Gastroesophageal sphincter (tissue), 4 donors: Measurements from ENCODE around the gene GINS2. TPM values are rescaled to one million over a fixed set of nuclear protein-coding genes. Genes with fewer than 3 reads are reported as not detected.

Source experiments
- ATAC-seq: fragments of 150-250 bp; one replicate; pipeline ENCODE4 v1.9.1; 2016; ENCODE audit warnings: mild to moderate bottlenecking, moderate library complexity
- H3K27ac ChIP-seq, 4 donors: fragments of 200-600 bp; sonication (generic) in 3 of 4; 1 replicate in 3 of 4; 2 replicates in 1 of 4; pipeline ENCODE4 v1.5.1; 2016 to 2019
- H3K27me3 ChIP-seq: fragments of 200-600 bp; sonication (generic); one replicate; pipeline ENCODE4 v1.5.1; 2019
- H3K36me3 ChIP-seq, 2 donors: fragments of 200-600 bp; sonication (generic); one replicate each; pipeline ENCODE4 v1.5.1; 2019; ENCODE audit warnings: control low read depth in 1 of 2
- H3K4me1 ChIP-seq, 3 donors: fragments of 200-600 bp; sonication (generic); 1 replicate in 2 of 3; 2 replicates in 1 of 3; pipeline ENCODE4 v1.5.1; 2016 to 2019; ENCODE audit warnings: control low read depth in 2 of 3
- H3K4me3 ChIP-seq, 2 donors: fragments of 200-600 bp; sonication (generic); one replicate each; pipeline ENCODE4 v1.5.1; 2019; ENCODE audit warnings: mild to moderate bottlenecking in 1 of 2, moderate library complexity in 1 of 2
- H3K9me3 ChIP-seq, 3 donors: fragments of 200-600 bp; sonication (generic); one replicate each; pipeline ENCODE4 v1.5.1; 2017 to 2019; ENCODE audit warnings: control low read depth in 2 of 3
- EP300 ChIP-seq: sonication (generic); formaldehyde crosslinking; IDR thresholded peaks from one replicate; pipeline ENCODE4 v1.6.1; 2017; ENCODE audit warnings: antibody characterized with exemption, mild to moderate bottlenecking
- POLR2A ChIP-seq, 2 donors: fragments of 450-650 bp; IDR thresholded peaks; one replicate each; pipeline ENCODE4 v1.6.1; 2017; ENCODE audit warnings: antibody characterized with exemption in 2 of 2, mild to moderate bottlenecking in 2 of 2, moderate library complexity in 1 of 2
- POLR2AphosphoS5 ChIP-seq: sonication (generic); formaldehyde crosslinking; IDR thresholded peaks from one replicate; pipeline ENCODE4 v1.6.1; 2017; ENCODE audit warnings: antibody characterized with exemption
- WGBS, 2 donors: methylation state at CpG; one replicate each; pipeline ENCODE4 v1.1.5; 2018; ENCODE audit warnings: low coverage in 1 of 2; 5-methylcytosine and 5-hydroxymethylcytosine counted together
- total RNA-seq, 4 donors: library from RNA; depleted of rRNA; stranded (reverse); fragments of >200 nt; gene quantifications; one replicate each; pipeline ENCODE4 v1.1.0, GENCODE V29; 2016
- TF ChIP-seq, protein P1 (sequence below), 4 experiments: fragments of 200-600 bp in 2 of 4; fragments of 450-650 bp in 2 of 4; sonication (generic) in 1 of 4; IDR thresholded peaks; one replicate each; pipeline ENCODE4 v1.5.1; 2017 to 2019; ENCODE audit warnings: antibody characterized with exemption in 4 of 4, mild to moderate bottlenecking in 2 of 4, moderate library complexity in 2 of 4

GINS2 gene
- total RNA-seq, 4 donors from 2014 or later: 0.15 to 1.4 (median 0.66) TPM

DNA sequence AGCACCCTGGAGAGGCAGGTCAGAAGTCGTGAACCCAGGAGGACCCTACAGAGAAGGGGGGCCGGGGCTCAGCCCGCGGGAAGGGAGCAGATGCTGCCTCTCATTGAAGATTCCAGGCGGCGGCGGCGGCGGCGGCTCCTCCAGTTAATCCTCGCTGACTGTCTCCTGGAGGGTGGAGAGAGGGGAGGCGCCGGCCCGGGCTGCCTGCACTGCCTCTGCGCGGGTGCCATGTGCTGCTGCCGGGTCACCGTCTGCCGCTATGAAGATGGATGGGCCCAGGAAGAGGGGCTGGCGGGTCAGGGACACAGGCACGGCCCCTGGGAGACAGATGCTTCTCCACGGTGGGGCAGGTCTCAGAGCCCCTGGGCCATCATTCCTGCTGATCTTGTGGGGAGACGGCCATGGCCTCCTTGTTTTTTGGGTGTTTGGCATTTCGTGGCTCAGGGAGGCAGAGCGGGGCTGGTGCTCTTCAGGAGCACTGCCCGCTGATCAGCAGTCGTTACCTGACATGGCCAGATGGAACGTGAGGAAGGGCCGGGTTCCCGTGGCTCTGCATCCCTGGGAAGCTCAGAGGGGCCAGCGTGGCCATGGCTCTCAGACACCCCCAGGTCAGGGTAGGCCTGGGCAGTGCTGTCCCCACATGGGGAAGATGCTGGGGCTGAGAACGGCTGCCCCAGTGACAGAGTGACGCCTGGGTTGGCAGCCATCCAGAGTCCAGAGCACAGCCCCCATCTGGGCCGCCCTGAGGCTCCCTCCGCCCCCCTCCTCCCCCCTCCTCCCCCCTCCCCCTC, 36.1 kb downstream of the GINS2 start:
- Histone ChIP-seq H3K9me3 (no peaks in the 10 kb centered on the region), H3K36me3 (peaks cover 0 to 66% of the 10 kb centered on the region in 2 donors), H3K4me3 (peak overlapping the region in 1 of 2 donors; percentile 21), H3K27me3 (no peaks in the 10 kb centered on the region), H3K27ac (peak overlapping the region; percentile 54 to 88 (median 84)), H3K4me1 (peaks cover 0 to 44% (median 21%) of the 10 kb centered on the region in 3 donors)
- TF ChIP-seq, protein P1, sequence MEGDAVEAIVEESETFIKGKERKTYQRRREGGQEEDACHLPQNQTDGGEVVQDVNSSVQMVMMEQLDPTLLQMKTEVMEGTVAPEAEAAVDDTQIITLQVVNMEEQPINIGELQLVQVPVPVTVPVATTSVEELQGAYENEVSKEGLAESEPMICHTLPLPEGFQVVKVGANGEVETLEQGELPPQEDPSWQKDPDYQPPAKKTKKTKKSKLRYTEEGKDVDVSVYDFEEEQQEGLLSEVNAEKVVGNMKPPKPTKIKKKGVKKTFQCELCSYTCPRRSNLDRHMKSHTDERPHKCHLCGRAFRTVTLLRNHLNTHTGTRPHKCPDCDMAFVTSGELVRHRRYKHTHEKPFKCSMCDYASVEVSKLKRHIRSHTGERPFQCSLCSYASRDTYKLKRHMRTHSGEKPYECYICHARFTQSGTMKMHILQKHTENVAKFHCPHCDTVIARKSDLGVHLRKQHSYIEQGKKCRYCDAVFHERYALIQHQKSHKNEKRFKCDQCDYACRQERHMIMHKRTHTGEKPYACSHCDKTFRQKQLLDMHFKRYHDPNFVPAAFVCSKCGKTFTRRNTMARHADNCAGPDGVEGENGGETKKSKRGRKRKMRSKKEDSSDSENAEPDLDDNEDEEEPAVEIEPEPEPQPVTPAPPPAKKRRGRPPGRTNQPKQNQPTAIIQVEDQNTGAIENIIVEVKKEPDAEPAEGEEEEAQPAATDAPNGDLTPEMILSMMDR (IDR thresholded peaks at IDR 0.05): no peak
- TF ChIP-seq EP300: no peak
- no CpG with 5 or more reads among the region's 35 CpGs for WGBS, 2 donors
- peak; percentile 84 for ATAC-seq

DNA sequence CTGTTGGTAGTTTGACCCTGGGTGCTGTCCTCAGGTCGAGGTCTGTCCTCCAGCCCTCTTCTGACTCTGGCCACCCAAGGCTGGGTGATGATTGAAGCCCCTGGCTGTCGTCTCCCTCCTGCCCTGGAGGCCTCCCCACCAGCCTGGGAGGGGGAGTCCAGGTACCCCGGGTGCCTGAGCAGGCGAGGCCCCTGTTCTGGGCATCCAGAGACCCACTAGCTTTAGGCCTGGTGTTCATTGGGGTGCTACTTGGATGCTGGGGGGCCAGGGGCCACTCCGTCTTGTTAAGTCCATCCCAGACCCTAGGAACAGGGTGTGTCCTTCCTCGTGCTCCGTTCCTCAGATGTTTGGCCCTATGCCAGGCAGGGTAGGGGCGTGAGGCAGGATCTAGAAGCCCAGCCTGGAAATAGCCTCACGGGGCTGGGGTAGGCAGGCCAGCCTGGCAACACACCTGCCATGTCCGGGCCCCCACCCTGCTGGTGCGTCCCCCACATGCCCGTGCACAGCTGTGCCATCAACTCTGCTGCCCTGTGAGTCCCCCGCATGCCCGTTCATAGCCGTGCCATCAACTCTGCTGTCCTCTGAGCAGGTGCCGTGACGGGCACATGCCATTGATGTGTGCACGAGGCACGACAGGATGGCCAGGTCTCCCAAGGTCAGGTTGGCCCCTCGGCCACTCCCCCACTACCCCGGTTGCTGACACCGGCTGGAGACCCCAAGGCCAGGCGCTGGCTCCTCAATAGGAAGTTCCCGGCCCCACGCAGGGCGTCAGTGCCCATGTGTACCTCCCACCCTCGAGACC, 36.9 kb downstream of the GINS2 start:
- TF ChIP-seq, protein P1 (IDR thresholded peaks at IDR 0.05): no peak
- TF ChIP-seq POLR2A (IDR thresholded peaks at IDR 0.05) (no peak), POLR2AphosphoS5 (no peak), EP300 (no peak)
- peaks cover 0 to 44% (median 21%) of the 10 kb centered on the region in 3 donors for H3K4me1 ChIP-seq
- H3K9me3 ChIP-seq: no peaks in the 10 kb centered on the region
- peak; percentile 1 for ATAC-seq
- peaks cover 0 to 59% of the 10 kb centered on the region in 2 donors for H3K36me3 ChIP-seq
- H3K27ac ChIP-seq: peak overlapping the region in 3 of 4 donors; percentile 83 to 88 (median 84)
- 50% methylated on average over 2 of the region's 27 CpGs; no CpG with 5 or more reads in 1 of the 2 donors for WGBS, 2 donors
- peak overlapping the region in 1 of 2 donors; percentile 21 for H3K4me3 ChIP-seq
- no peaks in the 10 kb centered on the region for H3K27me3 ChIP-seq

- peak overlapping the region in 3 of 4 donors; percentile 83 to 88 (median 84) for H3K27ac ChIP-seq
- no peaks in the 10 kb centered on the region for H3K27me3 ChIP-seq
- no peaks in the 10 kb centered on the region for H3K9me3 ChIP-seq
- TF ChIP-seq, protein P1 (IDR thresholded peaks at IDR 0.05): no peak
- TF ChIP-seq POLR2AphosphoS5 (no peak), POLR2A (IDR thresholded peaks at IDR 0.05) (no peak), EP300 (no peak)
- 73% methylated on average over 5 of the region's 42 CpGs; no CpG with 5 or more reads in 1 of the 2 donors for WGBS, 2 donors
- H3K4me3 ChIP-seq: no peak overlapping the region
- ATAC-seq: no peak
- H3K4me1 ChIP-seq: peaks cover 0 to 44% (median 21%) of the 10 kb centered on the region in 3 donors
- peaks cover 0 to 51% of the 10 kb centered on the region in 2 donors for H3K36me3 ChIP-seq
Observed at GRCh38 chr16:85650844-85651628, 37.7 kb downstream of the GINS2 start.

GRCh38 chr16:85650135-85650843, 38.5 kb downstream of the GINS2 start:
- WGBS, 2 donors: 60 to 92% methylated on average over 5 of the region's 39 CpGs
- Histone ChIP-seq H3K27me3 (no peaks in the 10 kb centered on the region), H3K4me1 (peaks cover 0 to 44% (median 21%) of the 10 kb centered on the region in 3 donors), H3K36me3 (peaks cover 0 to 48% of the 10 kb centered on the region in 2 donors), H3K9me3 (no peaks in the 10 kb centered on the region), H3K27ac (peak overlapping the region in 1 of 4 donors; percentile 84), H3K4me3 (no peak overlapping the region)
- TF ChIP-seq POLR2AphosphoS5 (no peak), POLR2A (IDR thresholded peaks at IDR 0.05) (no peak)
- TF ChIP-seq, protein P1 (IDR thresholded peaks at IDR 0.05): no peak
- no peak for ATAC-seq
